ENCODE data around the gene POLR2C. TPM values are rescaled to one million over a fixed set of nuclear protein-coding genes. Genes with fewer than 3 reads are reported as not detected.

The POLR2C gene
- total RNA-seq, 2 experiments from 2014 or later, result 54.3 to 57.1 TPM

GRCh38 chr16:57514791-57515600 is 52.5 kb downstream of the POLR2C start:
- intact Hi-C loops (cut with DNase I, micrococcal nuclease), result no loop called here
- ATAC-seq (no peak), DNase-seq (no peak)
- CTCF ChIA-PET, result interaction anchor here (0.6 kb wide), 1 partner anchor 110 kb away, joined by 5 read pairs; the partner anchor contains the start of gene CCL17
- Mint-ChIP-seq H3K27me3 (no peaks in the 10 kb centered on the region), H3K27ac (no peak overlapping the region), H3K9me3 (ENCODE audit: low read depth) (no peaks in the 10 kb centered on the region), H3K4me1 (peaks cover under 1% of the 10 kb centered on the region), H3K4me3 (no peak overlapping the region), H3K36me3 (ENCODE audit: low read depth) (peaks cover 2% of the 10 kb centered on the region)
- POLR2A ChIA-PET, result no interaction called here

GRCh38 chr16:57516176-57516725 is 53.8 kb downstream of the POLR2C start:
- Mint-ChIP-seq H3K27ac (no peak overlapping the region), H3K9me3 (ENCODE audit: low read depth) (no peaks in the 10 kb centered on the region), H3K36me3 (ENCODE audit: low read depth) (peaks cover 2% of the 10 kb centered on the region), H3K27me3 (no peaks in the 10 kb centered on the region), H3K4me1 (peaks cover 4% of the 10 kb centered on the region), H3K4me3 (no peak overlapping the region)
- no peak for ATAC-seq
- POLR2A ChIA-PET, result no interaction called here
- no peak for DNase-seq
- intact Hi-C loops (cut with DNase I, micrococcal nuclease), result no loop called here
- CTCF ChIA-PET, result interaction anchor here (0.6 to 4.4 kb wide), 2 partner anchors 12 to 99 kb away, joined by 5 to 43 read pairs; no protein-coding TSS in a partner anchor

- Mint-ChIP-seq H3K27me3 (no peaks in the 10 kb centered on the region), H3K36me3 (ENCODE audit: low read depth) (peaks cover 2% of the 10 kb centered on the region), H3K27ac (no peak overlapping the region), H3K4me1 (peaks cover 4% of the 10 kb centered on the region), H3K9me3 (ENCODE audit: low read depth) (no peaks in the 10 kb centered on the region), H3K4me3 (no peak overlapping the region)
- CTCF ChIA-PET, result interaction anchor here (0.6 to 4.4 kb wide), 5 partner anchors 13 to 195 kb away, joined by 3 to 43 read pairs (median 3); partner anchors contain the start of gene POLR2C
- POLR2A ChIA-PET, result no interaction called here
- intact Hi-C loops (cut with DNase I, micrococcal nuclease), result no loop called here
- ATAC-seq (no peak), DNase-seq (no peak)
Observed at GRCh38 chr16:57516773-57517172, 54.3 kb downstream of the POLR2C start.

- Mint-ChIP-seq H3K27me3 (no peaks in the 10 kb centered on the region), H3K27ac (no peak overlapping the region), H3K36me3 (ENCODE audit: low read depth) (peaks cover 2% of the 10 kb centered on the region), H3K4me3 (no peak overlapping the region), H3K4me1 (peaks cover 4% of the 10 kb centered on the region), H3K9me3 (ENCODE audit: low read depth) (no peaks in the 10 kb centered on the region)
- ChIA-PET CTCF (interaction anchor here (0.6 to 4.4 kb wide), 9 partner anchors 10 to 137 kb away, joined by 3 to 45 read pairs (median 5); partner anchors contain the start of gene POLR2C), POLR2A (no interaction called here)
- ATAC-seq (no peak), DNase-seq (no peak)
- intact Hi-C loops (cut with DNase I, micrococcal nuclease), result loop anchor here in 1 of 2 experiments (2.0 kb wide), 1 partner anchor 99 kb away; no protein-coding TSS in a partner anchor
Observed at GRCh38 chr16:57517397-57518367, 55.2 kb downstream of the POLR2C start.

- POLR2A ChIA-PET, result interaction anchor here (0.7 to 0.9 kb wide), 2 partner anchors 29 to 42 kb away, joined by 3 to 4 read pairs; no protein-coding TSS in a partner anchor
- Mint-ChIP-seq H3K4me1 (peaks cover 4% of the 10 kb centered on the region), H3K36me3 (ENCODE audit: low read depth) (peaks cover 2% of the 10 kb centered on the region), H3K27me3 (no peaks in the 10 kb centered on the region), H3K9me3 (ENCODE audit: low read depth) (no peaks in the 10 kb centered on the region), H3K27ac (no peak overlapping the region), H3K4me3 (no peak overlapping the region)
- no peak for DNase-seq
- ATAC-seq, result no peak
- intact Hi-C loops (cut with DNase I, micrococcal nuclease), result loop anchor here in 1 of 2 experiments (2.0 kb wide), 1 partner anchor 100 kb away; no protein-coding TSS in a partner anchor
- CTCF ChIA-PET, result interaction anchor here (0.6 to 4.4 kb wide), 12 partner anchors 10 to 101 kb away, joined by 3 to 45 read pairs (median 8); partner anchors contain the start of genes DOK4 and POLR2C
Observed at GRCh38 chr16:57518520-57518919, 56.0 kb downstream of the POLR2C start.

GRCh38 chr16:57518922-57519321 is 56.4 kb downstream of the POLR2C start:
- Mint-ChIP-seq H3K36me3 (ENCODE audit: low read depth) (peaks cover 2% of the 10 kb centered on the region), H3K4me1 (peaks cover 4% of the 10 kb centered on the region), H3K4me3 (no peak overlapping the region), H3K27me3 (no peaks in the 10 kb centered on the region), H3K27ac (no peak overlapping the region), H3K9me3 (ENCODE audit: low read depth) (no peaks in the 10 kb centered on the region)
- POLR2A ChIA-PET, result interaction anchor here (0.7 to 0.9 kb wide), 2 partner anchors 29 to 43 kb away, joined by 3 to 4 read pairs; no protein-coding TSS in a partner anchor
- ATAC-seq, result no peak
- no peak for DNase-seq
- CTCF ChIA-PET, result interaction anchor here (0.7 to 4.4 kb wide), 12 partner anchors 9 to 101 kb away, joined by 3 to 45 read pairs (median 8); partner anchors contain the start of genes ADGRG5, DOK4 and POLR2C
- intact Hi-C loops (cut with DNase I, micrococcal nuclease), result loop anchor here (1.0 to 2.0 kb wide), 6 partner anchors 43 to 219 kb away; partner anchors contain the start of gene POLR2C (in 1 of the 2)

GRCh38 chr16:57519796-57520360 is 57.4 kb downstream of the POLR2C start:
- Mint-ChIP-seq H3K36me3 (ENCODE audit: low read depth) (peaks cover 2% of the 10 kb centered on the region), H3K4me3 (no peak overlapping the region), H3K9me3 (ENCODE audit: low read depth) (no peaks in the 10 kb centered on the region), H3K27me3 (no peaks in the 10 kb centered on the region), H3K27ac (no peak overlapping the region), H3K4me1 (peaks cover 4% of the 10 kb centered on the region)
- DNase-seq (peak; percentile 90), ATAC-seq (peak; percentile 96)
- CTCF ChIA-PET, result interaction anchor here (0.5 to 4.4 kb wide), 34 partner anchors 8 to 976 kb away, joined by 3 to 45 read pairs (median 4); partner anchors contain the start of genes ADGRG5, CCDC102A, CIAPIN1 and COQ9
- POLR2A ChIA-PET, result no interaction called here
- intact Hi-C loops (cut with DNase I, micrococcal nuclease), result loop anchor here (1.0 to 2.0 kb wide), 6 partner anchors 44 to 220 kb away; partner anchors contain the start of gene POLR2C (in 1 of the 2)

Other genes starting within 250 kb of the POLR2C start
- 10 to 100 TPM in 1 of 2 experiments, 1 to 10 TPM in 1; 9.9 to 11.1 TPM for gene ARL2BP, start 217.4 kb upstream of the POLR2C start, total RNA-seq
- gene PLLP, start 178.0 kb upstream of the POLR2C start, total RNA-seq, result under 1 TPM; 0.30 to 0.33 TPM
- under 1 TPM; 0.72 to 0.91 TPM for gene CCL22, start 103.9 kb upstream of the POLR2C start, total RNA-seq
- not detected for gene CX3CL1, start 90.2 kb upstream of the POLR2C start, total RNA-seq
- 1 to 10 TPM; 1.2 to 1.4 TPM for gene CCL17, start 57.9 kb upstream of the POLR2C start, total RNA-seq
- 10 to 100 TPM; 41.7 to 42.6 TPM for gene CIAPIN1, start 15.3 kb upstream of the POLR2C start, total RNA-seq
- 10 to 100 TPM; 39.4 to 52.1 TPM for gene COQ9, start 15.2 kb upstream of the POLR2C start, total RNA-seq
- gene DOK4, start 23.8 kb downstream of the POLR2C start, total RNA-seq, result 1 to 10 TPM; 5.7 to 6.7 TPM
- gene CCDC102A, start 73.9 kb downstream of the POLR2C start, total RNA-seq, result 1 to 10 TPM; 8.8 to 9.0 TPM
- 1 to 10 TPM; 3.0 to 4.9 TPM for gene ADGRG5, start 80.0 kb downstream of the POLR2C start, total RNA-seq
- 1 to 10 TPM; 6.3 to 6.8 TPM for gene ADGRG1, start 166.0 kb downstream of the POLR2C start, total RNA-seq
- gene ADGRG3, start 205.6 kb downstream of the POLR2C start, total RNA-seq, result not detected
- gene DRC7, start 232.1 kb downstream of the POLR2C start, total RNA-seq, result under 1 TPM in 1 of 2 experiments, not detected in 1; 0.05 TPM